ENCODE results near the gene CSH2.

CSH2 gene

DNA sequence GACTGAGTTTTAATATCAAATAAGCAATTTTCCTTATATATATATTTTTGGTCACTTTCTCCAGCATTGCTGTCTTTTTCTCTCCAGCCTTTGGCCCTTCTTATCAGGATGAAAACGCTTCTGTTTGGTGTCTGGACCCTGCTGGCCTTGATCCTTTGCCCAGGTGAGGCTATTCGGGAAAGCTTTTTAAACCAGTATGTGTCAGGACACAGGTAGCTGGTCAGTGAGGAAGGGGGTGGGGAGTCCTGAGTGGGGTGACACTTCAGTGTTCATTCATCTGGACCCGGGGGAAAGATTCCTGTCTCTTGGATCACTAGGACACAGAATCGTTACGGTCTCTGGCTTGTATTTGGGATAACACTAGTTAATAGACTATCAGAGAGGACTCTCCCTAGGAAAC is 18.8 kb downstream of the CSH2 start:
- H4K20me1 ChIP-seq (ENCODE audit: insufficient read depth, low read length): no peaks in the 10 kb centered on the region
- H3K4me2 ChIP-seq (ENCODE audit: insufficient read depth, low read length): no peak overlapping the region
- peaks cover 3% of the 10 kb centered on the region for H3K27me3 ChIP-seq (ENCODE audit: insufficient read depth, low read length, poor library complexity)
- H3K9ac ChIP-seq (ENCODE audit: low read depth, low read length): no peak overlapping the region
- H3K4me3 ChIP-seq (ENCODE audit: low read depth in 1 of 2, low read length in 2 of 2): no peak overlapping the region
- H3K36me3 ChIP-seq (ENCODE audit: insufficient read depth, low read length): no peaks in the 10 kb centered on the region
- no peak overlapping the region for H2AFZ ChIP-seq (ENCODE audit: low read depth, low read length)
- H3K79me2 ChIP-seq (ENCODE audit: insufficient read depth, low read length): no peaks in the 10 kb centered on the region
- ATAC-seq (ENCODE audit: insufficient read depth, low read depth) (no peak), DNase-seq (no peak)
- TF ChIP-seq, protein P1, sequence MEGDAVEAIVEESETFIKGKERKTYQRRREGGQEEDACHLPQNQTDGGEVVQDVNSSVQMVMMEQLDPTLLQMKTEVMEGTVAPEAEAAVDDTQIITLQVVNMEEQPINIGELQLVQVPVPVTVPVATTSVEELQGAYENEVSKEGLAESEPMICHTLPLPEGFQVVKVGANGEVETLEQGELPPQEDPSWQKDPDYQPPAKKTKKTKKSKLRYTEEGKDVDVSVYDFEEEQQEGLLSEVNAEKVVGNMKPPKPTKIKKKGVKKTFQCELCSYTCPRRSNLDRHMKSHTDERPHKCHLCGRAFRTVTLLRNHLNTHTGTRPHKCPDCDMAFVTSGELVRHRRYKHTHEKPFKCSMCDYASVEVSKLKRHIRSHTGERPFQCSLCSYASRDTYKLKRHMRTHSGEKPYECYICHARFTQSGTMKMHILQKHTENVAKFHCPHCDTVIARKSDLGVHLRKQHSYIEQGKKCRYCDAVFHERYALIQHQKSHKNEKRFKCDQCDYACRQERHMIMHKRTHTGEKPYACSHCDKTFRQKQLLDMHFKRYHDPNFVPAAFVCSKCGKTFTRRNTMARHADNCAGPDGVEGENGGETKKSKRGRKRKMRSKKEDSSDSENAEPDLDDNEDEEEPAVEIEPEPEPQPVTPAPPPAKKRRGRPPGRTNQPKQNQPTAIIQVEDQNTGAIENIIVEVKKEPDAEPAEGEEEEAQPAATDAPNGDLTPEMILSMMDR (IDR thresholded peaks at IDR 0.05; ENCODE audit: borderline replicate concordance, extremely low read depth, low read length, poor library complexity, severe bottlenecking): no peak
- TF ChIP-seq EZH2 (IDR thresholded peaks at IDR 0.05; ENCODE audit: borderline replicate concordance, low read depth, low read length, severe bottlenecking): no peak
- no peaks in the 10 kb centered on the region for H3K9me3 ChIP-seq (ENCODE audit: insufficient read depth, low read length, severe bottlenecking)
- no peak overlapping the region for H3K27ac ChIP-seq (ENCODE audit: low read length)
- H3K4me1 ChIP-seq (ENCODE audit: insufficient read depth, low read length): no peaks in the 10 kb centered on the region

DNA sequence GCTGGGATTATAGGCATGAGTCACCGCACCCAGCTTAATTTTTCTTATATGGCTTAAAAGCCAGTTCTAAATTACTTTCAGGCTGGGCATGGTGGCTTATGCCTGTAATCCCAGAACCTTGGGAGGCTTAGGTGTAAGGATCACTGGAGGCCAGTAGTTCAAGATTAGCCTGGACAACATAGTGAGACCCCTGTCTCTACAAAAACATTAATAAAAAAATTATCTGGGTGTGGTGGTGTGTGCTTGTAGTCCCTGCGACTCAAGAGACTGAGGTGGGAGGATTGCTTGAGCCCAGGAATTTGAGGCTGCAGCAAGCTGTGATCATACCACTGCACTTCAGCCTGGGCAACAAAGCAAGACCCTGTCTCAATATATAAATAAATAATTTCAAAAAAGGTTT is 20.2 kb downstream of the CSH2 start:
- no peak for ATAC-seq (ENCODE audit: insufficient read depth, low read depth)
- Histone ChIP-seq H3K9ac (ENCODE audit: low read depth, low read length) (no peak overlapping the region), H4K20me1 (ENCODE audit: insufficient read depth, low read length) (no peaks in the 10 kb centered on the region), H3K4me3 (ENCODE audit: low read depth in 1 of 2, low read length in 2 of 2) (no peak overlapping the region), H3K9me3 (ENCODE audit: insufficient read depth, low read length, severe bottlenecking) (no peaks in the 10 kb centered on the region), H3K4me1 (ENCODE audit: insufficient read depth, low read length) (no peaks in the 10 kb centered on the region), H3K27me3 (ENCODE audit: insufficient read depth, low read length, poor library complexity) (peaks cover 3% of the 10 kb centered on the region), H3K36me3 (ENCODE audit: insufficient read depth, low read length) (no peaks in the 10 kb centered on the region), H3K79me2 (ENCODE audit: insufficient read depth, low read length) (no peaks in the 10 kb centered on the region), H2AFZ (ENCODE audit: low read depth, low read length) (no peak overlapping the region), H3K27ac (ENCODE audit: low read length) (no peak overlapping the region), H3K4me2 (ENCODE audit: insufficient read depth, low read length) (no peak overlapping the region)
- DNase-seq: no peak
- TF ChIP-seq EZH2 (IDR thresholded peaks at IDR 0.05; ENCODE audit: borderline replicate concordance, low read depth, low read length, severe bottlenecking): no peak
- TF ChIP-seq, protein P1 (IDR thresholded peaks at IDR 0.05; ENCODE audit: borderline replicate concordance, extremely low read depth, low read length, poor library complexity, severe bottlenecking): no peak

DNA sequence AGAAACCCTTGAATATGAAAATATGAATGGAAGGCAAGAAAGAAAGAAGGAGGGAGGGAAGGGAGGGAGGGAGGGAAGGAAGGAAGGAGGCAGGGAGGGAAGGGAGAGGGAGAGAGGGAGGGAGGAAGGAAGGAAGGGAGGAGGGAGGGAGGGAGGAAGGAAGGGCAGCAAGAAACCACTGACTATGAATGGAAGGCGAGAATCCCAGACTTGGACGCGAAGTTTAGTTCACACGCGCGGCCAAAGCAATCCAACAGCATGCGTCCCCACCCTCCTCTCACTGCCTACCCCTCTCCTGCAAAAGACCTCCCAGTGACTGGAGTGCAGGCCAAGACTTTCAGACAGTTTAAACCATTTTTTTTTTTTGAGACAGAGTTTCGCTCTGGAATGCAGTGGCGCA is 23.1 kb downstream of the CSH2 start:
- no peaks in the 10 kb centered on the region for H3K9me3 ChIP-seq (ENCODE audit: insufficient read depth, low read length, severe bottlenecking)
- H3K79me2 ChIP-seq (ENCODE audit: insufficient read depth, low read length): no peaks in the 10 kb centered on the region

More for the DNA sequence above, 23.1 kb downstream of the CSH2 start:
- Histone ChIP-seq H3K4me3 (ENCODE audit: low read depth in 1 of 2, low read length in 2 of 2) (no peak overlapping the region), H3K27ac (ENCODE audit: low read length) (no peak overlapping the region), H2AFZ (ENCODE audit: low read depth, low read length) (no peak overlapping the region), H3K9ac (ENCODE audit: low read depth, low read length) (no peak overlapping the region), H3K27me3 (ENCODE audit: insufficient read depth, low read length, poor library complexity) (peaks cover 3% of the 10 kb centered on the region), H3K36me3 (ENCODE audit: insufficient read depth, low read length) (no peaks in the 10 kb centered on the region), H4K20me1 (ENCODE audit: insufficient read depth, low read length) (no peaks in the 10 kb centered on the region), H3K4me1 (ENCODE audit: insufficient read depth, low read length) (no peaks in the 10 kb centered on the region), H3K4me2 (ENCODE audit: insufficient read depth, low read length) (no peak overlapping the region)
- DNase-seq: no peak
- no peak for TF ChIP-seq EZH2 (IDR thresholded peaks at IDR 0.05; ENCODE audit: borderline replicate concordance, low read depth, low read length, severe bottlenecking)
- TF ChIP-seq, protein P1 (IDR thresholded peaks at IDR 0.05; ENCODE audit: borderline replicate concordance, extremely low read depth, low read length, poor library complexity, severe bottlenecking): no peak
- ATAC-seq (ENCODE audit: insufficient read depth, low read depth): no peak

Data from DND-41 (cell line).